ENCODE data around the gene IAH1. TPM values are rescaled to one million over a fixed set of nuclear protein-coding genes. Genes with fewer than 3 reads are reported as not detected.

The IAH1 gene
- total and polyA plus RNA-seq, 2 donors (not counting 3 experiments of a cell fraction or from before 2014, with no cell fraction given) = 43.4 to 44.0 TPM

- Histone ChIP-seq H3K9ac (replicated peaks; ENCODE audit: extremely low read depth, insufficient read depth, low read length) (no peak overlapping the region), H3K36me3 (ENCODE audit: control insufficient read depth in 2 of 2, extremely low read depth in 1 of 2, insufficient read depth in 2 of 2, low read length in 2 of 2) (no peaks in the 10 kb centered on the region), H3K27me3 (ENCODE audit: control insufficient read depth in 2 of 2, insufficient read depth in 2 of 2, low read length in 2 of 2) (no peaks in the 10 kb centered on the region), H4K20me1 (replicated peaks; ENCODE audit: control insufficient read depth, extremely low read depth, insufficient read depth, low read length) (no peaks in the 10 kb centered on the region), H3K9me3 (replicated peaks; ENCODE audit: control insufficient read depth, insufficient read depth, low read length) (no peaks in the 10 kb centered on the region), H2AFZ (ENCODE audit: low read depth, low read length) (no peak overlapping the region), H3K4me1 (ENCODE audit: control insufficient read depth, extremely low read depth, insufficient read depth, low read length) (peaks cover 7% of the 10 kb centered on the region), H3K79me2 (ENCODE audit: control insufficient read depth, insufficient read depth, low read length) (peaks cover 13% of the 10 kb centered on the region), H3K9me1 (replicated peaks; ENCODE audit: control insufficient read depth, extremely low read depth, insufficient read depth, low read length) (no peaks in the 10 kb centered on the region), H3K4me2 (ENCODE audit: insufficient read depth, low read length) (no peak overlapping the region), H3K4me3 (replicated peaks in 1 of 3; ENCODE audit: insufficient read depth in 1 of 3, low read depth in 1 of 3, low read length in 3 of 3) (no peak overlapping the region), H3K27ac (ENCODE audit: insufficient read depth, low read depth, low read length) (no peak overlapping the region)
- intact Hi-C loops (cut with micrococcal nuclease) (loop anchor here (5.0 kb wide), 1 partner anchor 330 kb away; no protein-coding TSS in a partner anchor), dilution Hi-C loops (cut with MboI; ENCODE audit: extremely low pct_ligation_motif_present, low sequenced_read_pairs) (no loop called here)
- CTCF ChIA-PET = no interaction called here
- no TSS peak for BruUV-seq (replicated peaks)
- FAIRE-seq = no peak
- TF ChIP-seq MYC (IDR thresholded peaks at IDR 0.05; ENCODE audit: low read depth, low read length) (no peak), MAX (IDR thresholded peaks at IDR 0.05; ENCODE audit: insufficient read depth, insufficient read length) (no peak), POLR2A (IDR thresholded peaks at IDR 0.05; ENCODE audit: low read depth, low read length) (no peak), JUN (IDR thresholded peaks at IDR 0.05; ENCODE audit: borderline replicate concordance, insufficient read depth, insufficient read length, low read depth) (no peak), POLR2AphosphoS5 (IDR thresholded peaks at IDR 0.05; ENCODE audit: insufficient read depth, low read depth, low read length) (no peak), EZH2 (IDR thresholded peaks at IDR 0.05; ENCODE audit: borderline replicate concordance, low read depth, low read length, severe bottlenecking) (no peak), CTCF (IDR thresholded peaks at IDR 0.05; ENCODE audit: extremely low read depth in 1 of 2, insufficient read depth in 1 of 2, low read depth in 1 of 2, low read length in 2 of 2) (no peak), GATA2 (IDR thresholded peaks at IDR 0.05; ENCODE audit: insufficient read depth, insufficient read length, low read depth, low read length) (no peak), FOS (IDR thresholded peaks at IDR 0.05; ENCODE audit: borderline replicate concordance, insufficient read depth, low read length) (no peak)
- no peak for DNase-seq (ENCODE audit: low read depth, low spot score)
- POLR2A ChIA-PET = no interaction called here
Observed at GRCh38 chr2:9472511-9472910, 1.8 kb upstream of the IAH1 start.

Measured in endothelial cell of umbilical vein (primary cell).